Central memory CD8-positive, alpha-beta T cell (primary cell): ENCODE results near the gene SND1.
A peak's percentile ranks its signal among the peaks of the same experiment; 100 is the strongest.

Experiments used
- ATAC-seq: fragments of 150-1000 bp; cut with Tn5 transposase; replicated peaks from 2 replicates; pipeline ENCODE4 v1.10.0; 2022; ENCODE audit warnings: mild to moderate bottlenecking, moderate FRiP score, moderate number of reproducible peaks; ENCODE audit not compliant: poor library complexity, severe bottlenecking; ENCODE audit errors: extremely low read depth
- DNase-seq, 2 donors: peaks; one replicate each; pipeline ENCODE4 v3.0.0; 2021; ENCODE audit warnings: low spot score in 2 of 2
- H3K27ac Mint-ChIP-seq: one replicate; pipeline ENCODE4 v1.8.0; 2022; ENCODE audit warnings: low read depth, mild to moderate bottlenecking, moderate library complexity, mixed read lengths
- H3K27me3 Mint-ChIP-seq: one replicate; pipeline ENCODE4 v1.8.0; 2022; ENCODE audit warnings: mixed read lengths
- H3K36me3 Mint-ChIP-seq: one replicate; pipeline ENCODE4 v1.8.0; 2022; ENCODE audit warnings: mild to moderate bottlenecking, moderate library complexity, mixed read lengths; ENCODE audit not compliant: insufficient read depth
- H3K4me1 Mint-ChIP-seq: one replicate; pipeline ENCODE4 v1.8.0; 2022; ENCODE audit warnings: mixed read lengths
- H3K4me3 Mint-ChIP-seq: one replicate; pipeline ENCODE4 v1.8.0; 2022; ENCODE audit warnings: mild to moderate bottlenecking, moderate library complexity, mixed read lengths
- H3K9me3 Mint-ChIP-seq: one replicate; pipeline ENCODE4 v1.8.0; 2022; ENCODE audit warnings: mixed read lengths

The SND1 gene

GRCh38 chr7:128052404-128052803, 400.4 kb downstream of the SND1 start:
- Mint-ChIP-seq H3K27ac (no peak overlapping the region), H3K27me3 (no peaks in the 10 kb centered on the region), H3K4me3 (no peak overlapping the region), H3K4me1 (peaks cover 40% of the 10 kb centered on the region), H3K36me3 (peaks cover 3% of the 10 kb centered on the region), H3K9me3 (no peaks in the 10 kb centered on the region)
- ATAC-seq (no peak), DNase-seq (no peak)

GRCh38 chr7:128053023-128053422, 401.0 kb downstream of the SND1 start:
- Mint-ChIP-seq H3K27me3 (no peaks in the 10 kb centered on the region), H3K36me3 (peaks cover 3% of the 10 kb centered on the region), H3K4me1 (peaks cover 40% of the 10 kb centered on the region), H3K4me3 (no peak overlapping the region), H3K27ac (no peak overlapping the region), H3K9me3 (no peaks in the 10 kb centered on the region)
- no peak for DNase-seq
- ATAC-seq = no peak

GRCh38 chr7:128053991-128054390, 402.0 kb downstream of the SND1 start:
- peaks cover 44% of the 10 kb centered on the region for H3K4me1 Mint-ChIP-seq
- no peak overlapping the region for H3K4me3 Mint-ChIP-seq
- H3K27me3 Mint-ChIP-seq = no peaks in the 10 kb centered on the region
- DNase-seq = no peak
- no peak for ATAC-seq
- peaks cover 3% of the 10 kb centered on the region for H3K36me3 Mint-ChIP-seq
- no peaks in the 10 kb centered on the region for H3K9me3 Mint-ChIP-seq
- no peak overlapping the region for H3K27ac Mint-ChIP-seq

- Mint-ChIP-seq H3K4me3 (no peak overlapping the region), H3K27me3 (no peaks in the 10 kb centered on the region), H3K4me1 (peaks cover 44% of the 10 kb centered on the region), H3K9me3 (no peaks in the 10 kb centered on the region), H3K27ac (no peak overlapping the region), H3K36me3 (peaks cover 3% of the 10 kb centered on the region)
- DNase-seq (no peak), ATAC-seq (no peak)
These were observed 402.5 kb downstream of the SND1 start for GRCh38 chr7:128054511-128054910.

- no peak overlapping the region for H3K27ac Mint-ChIP-seq
- H3K36me3 Mint-ChIP-seq = peaks cover 4% of the 10 kb centered on the region
- H3K9me3 Mint-ChIP-seq = no peaks in the 10 kb centered on the region
- H3K27me3 Mint-ChIP-seq = no peaks in the 10 kb centered on the region
- DNase-seq = no peak
- no peak for ATAC-seq
- H3K4me1 Mint-ChIP-seq = peaks cover 46% of the 10 kb centered on the region
- H3K4me3 Mint-ChIP-seq = no peak overlapping the region
These were observed 403.6 kb downstream of the SND1 start for GRCh38 chr7:128055637-128056036.

- Mint-ChIP-seq H3K27me3 (no peaks in the 10 kb centered on the region), H3K4me3 (no peak overlapping the region), H3K36me3 (peaks cover 7% of the 10 kb centered on the region), H3K27ac (no peak overlapping the region), H3K9me3 (no peaks in the 10 kb centered on the region), H3K4me1 (peaks cover 35% of the 10 kb centered on the region)
- no peak for DNase-seq
- no peak for ATAC-seq
These were observed 404.9 kb downstream of the SND1 start for GRCh38 chr7:128056901-128057300.

GRCh38 chr7:128057909-128058308, 405.9 kb downstream of the SND1 start:
- Mint-ChIP-seq H3K4me1 (peaks cover 25% of the 10 kb centered on the region), H3K9me3 (no peaks in the 10 kb centered on the region), H3K27me3 (no peaks in the 10 kb centered on the region), H3K27ac (no peak overlapping the region), H3K4me3 (no peak overlapping the region), H3K36me3 (peaks cover 7% of the 10 kb centered on the region)
- DNase-seq = no peak
- ATAC-seq = no peak

GRCh38 chr7:128059143-128059988, 407.4 kb downstream of the SND1 start:
- no peaks in the 10 kb centered on the region for H3K9me3 Mint-ChIP-seq
- ATAC-seq = peak; percentile 93
- H3K4me1 Mint-ChIP-seq = peaks cover 27% of the 10 kb centered on the region

GRCh38 chr7:128060018-128060417, 408.0 kb downstream of the SND1 start:
- DNase-seq (no peak), ATAC-seq (no peak)
- H3K27ac Mint-ChIP-seq = peak overlapping the region; percentile 77
- no peaks in the 10 kb centered on the region for H3K9me3 Mint-ChIP-seq
- peaks cover 28% of the 10 kb centered on the region for H3K4me1 Mint-ChIP-seq
- peaks cover 5% of the 10 kb centered on the region for H3K36me3 Mint-ChIP-seq
- H3K27me3 Mint-ChIP-seq = no peaks in the 10 kb centered on the region
- H3K4me3 Mint-ChIP-seq = no peak overlapping the region

More at GRCh38 chr7:128059143-128059988, 407.4 kb downstream of the SND1 start:
- no peak for DNase-seq
- Mint-ChIP-seq H3K27me3 (no peaks in the 10 kb centered on the region), H3K27ac (peak overlapping the region; percentile 77), H3K36me3 (peaks cover 7% of the 10 kb centered on the region), H3K4me3 (peak overlapping the region; percentile 8)

GRCh38 chr7:128063088-128063487, 411.1 kb downstream of the SND1 start:
- H3K27me3 Mint-ChIP-seq = no peaks in the 10 kb centered on the region
- no peaks in the 10 kb centered on the region for H3K9me3 Mint-ChIP-seq
- DNase-seq (no peak), ATAC-seq (no peak)
- peaks cover 28% of the 10 kb centered on the region for H3K4me1 Mint-ChIP-seq
- no peak overlapping the region for H3K27ac Mint-ChIP-seq
- peaks cover 5% of the 10 kb centered on the region for H3K36me3 Mint-ChIP-seq
- H3K4me3 Mint-ChIP-seq = no peak overlapping the region

GRCh38 chr7:128065872-128066271, 413.9 kb downstream of the SND1 start:
- Mint-ChIP-seq H3K27ac (no peak overlapping the region), H3K27me3 (no peaks in the 10 kb centered on the region)

GRCh38 chr7:128066395-128066794, 414.4 kb downstream of the SND1 start:
- Mint-ChIP-seq H3K27me3 (no peaks in the 10 kb centered on the region), H3K9me3 (no peaks in the 10 kb centered on the region), H3K27ac (no peak overlapping the region), H3K4me3 (no peak overlapping the region), H3K36me3 (peaks cover 1% of the 10 kb centered on the region), H3K4me1 (peaks cover 9% of the 10 kb centered on the region)
- DNase-seq (no peak), ATAC-seq (no peak)

More at GRCh38 chr7:128065872-128066271, 413.9 kb downstream of the SND1 start:
- Mint-ChIP-seq H3K36me3 (peaks cover 4% of the 10 kb centered on the region), H3K9me3 (no peaks in the 10 kb centered on the region), H3K4me3 (no peak overlapping the region), H3K4me1 (peaks cover 9% of the 10 kb centered on the region)
- DNase-seq = no peak
- no peak for ATAC-seq

- no peak for DNase-seq
- ATAC-seq = no peak
- Mint-ChIP-seq H3K27me3 (no peaks in the 10 kb centered on the region), H3K27ac (no peak overlapping the region), H3K4me3 (no peak overlapping the region), H3K4me1 (peaks cover 9% of the 10 kb centered on the region), H3K36me3 (peaks cover 1% of the 10 kb centered on the region), H3K9me3 (no peaks in the 10 kb centered on the region)
These were observed 414.9 kb downstream of the SND1 start for GRCh38 chr7:128066858-128067257.
